Panc1 (cell line): Measurements from ENCODE around the gene PNPO. TPM values are rescaled to one million over a fixed set of nuclear protein-coding genes. Genes with fewer than 3 reads are reported as not detected.

Source experiments
- ATAC-seq: fragments of 200-7000 bp; cut with Tn5 transposase; 2 replicates; pipeline ENCODE4 v1.9.1; 2020; ENCODE audit warnings: mild to moderate bottlenecking, moderate library complexity
- BruUV-seq: library from RNA; stranded (reverse); fragments of 400-500 nt; replicated peaks from 2 replicates; lab custom pipeline; 2021; lab: Mats Ljungman, UMichigan
- CTCF ChIA-PET: fragments of 300-600 bp; sonication (Branson Sonifier 250); formaldehyde crosslinking; loops from one replicate; lab custom pipeline; 2022; ENCODE audit warnings: antibody characterized with exemption; lab: Charles Lee
- POLR2A ChIA-PET: fragments of 300-600 bp; sonication (Branson Sonifier 250); formaldehyde crosslinking; loops from one replicate; lab custom pipeline; 2022; ENCODE audit warnings: antibody characterized with exemption; lab: Charles Lee
- DNase-seq: peaks from one replicate; pipeline ENCODE4 v3.0.0-alpha.2; 2010; ENCODE audit warnings: low read depth, low spot score
- H3K27ac ChIP-seq: 2 replicates; pipeline ENCODE4 v1.5.1; 2011; ENCODE audit warnings: mild to moderate bottlenecking, low read length, inconsistent platforms
- H3K27me3 ChIP-seq: fragments of 200-500 bp; sonication (Bioruptor generic); 2 replicates; pipeline ENCODE4 v1.6.0; 2014; ENCODE audit warnings: low read length, inconsistent platforms; ENCODE audit not compliant: control insufficient read depth, insufficient read depth
- H3K36me3 ChIP-seq: fragments of 200-500 bp; sonication (Bioruptor generic); 2 replicates; pipeline ENCODE4 v1.5.1; 2014; ENCODE audit warnings: inconsistent platforms, mild to moderate bottlenecking, low read length, moderate library complexity; ENCODE audit not compliant: control insufficient read depth, insufficient read depth
- H3K4me1 ChIP-seq: 2 replicates; pipeline ENCODE4 v1.5.1; 2011; ENCODE audit warnings: inconsistent platforms, mild to moderate bottlenecking, low read length, moderate library complexity; ENCODE audit not compliant: control insufficient read depth, insufficient read depth
- H3K4me3 ChIP-seq, 2 experiments: 2 replicates each; pipeline ENCODE4 v1.5.1; 2011 to 2012; ENCODE audit warnings: low read depth in 2 of 2, low read length in 2 of 2, mild to moderate bottlenecking in 2 of 2, inconsistent platforms in 1 of 2, moderate library complexity in 1 of 2
- H3K9me3 ChIP-seq: fragments of 200-500 bp; sonication (Bioruptor generic); 2 replicates; pipeline ENCODE4 v1.5.1; 2014; ENCODE audit warnings: low read depth, mild to moderate bottlenecking, inconsistent platforms, low read length, moderate library complexity; ENCODE audit not compliant: control insufficient read depth, insufficient read depth
- CTCF ChIP-seq: fragments of 450-650 bp; IDR thresholded peaks from 2 replicates; pipeline ENCODE4 v1.5.1; 2017; ENCODE audit warnings: mild to moderate bottlenecking
- POLR2AphosphoS5 ChIP-seq: IDR thresholded peaks from 2 replicates; pipeline ENCODE4 v1.6.1; 2012; ENCODE audit warnings: mild to moderate bottlenecking, low read depth, low read length, moderate library complexity
- REST ChIP-seq, 2 experiments: IDR thresholded peaks; 2 replicates each; pipeline ENCODE4 v1.6.1; 2011 to 2012; ENCODE audit warnings: low read depth in 2 of 2, control low read depth in 1 of 2, low read length in 1 of 2, mild to moderate bottlenecking in 1 of 2, moderate library complexity in 1 of 2; ENCODE audit not compliant: insufficient read depth in 1 of 2
- SIN3A ChIP-seq: IDR thresholded peaks from 2 replicates; pipeline ENCODE4 v1.6.1; 2012; ENCODE audit warnings: low read depth, mild to moderate bottlenecking, low read length, moderate library complexity, borderline replicate concordance; ENCODE audit not compliant: insufficient read depth
- TCF7L2 ChIP-seq: IDR thresholded peaks from 2 replicates; pipeline ENCODE4 v1.6.1; 2011; ENCODE audit warnings: mild to moderate bottlenecking, low read depth, low read length, inconsistent platforms
- in situ Hi-C: cut with HindIII; loops from 2 replicates; pipeline ENCODE4 v1.10.0; 2016; ENCODE audit warnings: low sequenced_read_pairs, low pct_unique_long_range_greater_than_20kb
- intact Hi-C: fragments of 100-400 bp; cut with micrococcal nuclease; formaldehyde crosslinking; loops from one replicate; pipeline ENCODE4 v1.10.0; 2022; ENCODE audit not compliant: unreplicated experiment
- total RNA-seq: library from RNA; stranded (reverse); gene quantifications from one replicate; pipeline ENCODE4 v1.2.1, GENCODE V29; 2021; ENCODE audit not compliant: unreplicated experiment

PNPO gene
- total RNA-seq, 1 experiment from 2014 or later, result 20.1 TPM

- TSS peak; percentile 10 for BruUV-seq
- Histone ChIP-seq H3K4me3 (no peak overlapping the region), H3K36me3 (no peaks in the 10 kb centered on the region), H3K27me3 (no peaks in the 10 kb centered on the region), H3K4me1 (peaks cover 16% of the 10 kb centered on the region; the same call in 1 of the 2 replicates), H3K27ac (no peak overlapping the region), H3K9me3 (no peaks in the 10 kb centered on the region)
- DNase-seq (no peak), ATAC-seq (no peak)
- CTCF ChIA-PET, result no interaction called here
- intact Hi-C loops, result no loop called here
- in situ Hi-C loops, result no loop called here
- POLR2A ChIA-PET, result interaction anchor here (0.6 kb wide), 1 partner anchor 22 kb away, joined by 3 read pairs; no protein-coding TSS in a partner anchor
- no peak for TF ChIP-seq CTCF
- no peak for TF ChIP-seq SIN3A
- no peak for TF ChIP-seq POLR2AphosphoS5
- TF ChIP-seq REST (IDR thresholded peaks at IDR 0.05; ENCODE audit: insufficient read depth in 1 of 2, low read depth in 2 of 2, low read length in 1 of 2), result no peak
- TF ChIP-seq TCF7L2, result no peak
These were observed 33.3 kb upstream of the PNPO start for GRCh38 chr17:47907932-47908562.

DNA sequence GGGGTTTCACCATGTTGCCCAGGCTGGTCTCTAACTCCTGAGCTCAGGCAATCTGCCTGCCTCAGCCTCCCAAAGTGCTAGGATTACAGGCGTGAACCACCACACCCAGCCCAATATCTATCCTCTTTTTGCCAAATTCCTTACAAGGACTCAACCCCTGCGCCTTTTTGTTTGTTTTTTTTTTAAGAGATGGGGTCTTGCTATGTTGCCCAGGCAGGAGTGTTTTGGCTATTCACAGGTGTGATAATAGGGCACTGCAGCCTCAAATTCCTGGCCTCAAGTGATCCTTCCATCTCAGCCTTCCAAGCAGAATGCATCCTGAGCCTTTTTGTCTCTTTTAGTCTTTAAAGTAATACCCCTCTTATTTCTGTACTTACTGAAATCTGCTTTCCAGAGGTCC lies 28.3 kb upstream of the PNPO start:
- in situ Hi-C loops, result no loop called here
- ChIA-PET CTCF (no interaction called here), POLR2A (no interaction called here)
- no peaks in the 10 kb centered on the region for H3K36me3 ChIP-seq
- no peaks in the 10 kb centered on the region; the same call in 1 of the 2 replicates for H3K4me1 ChIP-seq
- H3K4me3 ChIP-seq, result no peak overlapping the region
- no peak for DNase-seq
- BruUV-seq, result no TSS peak
- H3K27me3 ChIP-seq, result no peaks in the 10 kb centered on the region
- no peaks in the 10 kb centered on the region for H3K9me3 ChIP-seq
- intact Hi-C loops, result no loop called here
- no peak for TF ChIP-seq CTCF
- TF ChIP-seq POLR2AphosphoS5, result no peak
- TF ChIP-seq TCF7L2, result no peak
- no peak for TF ChIP-seq SIN3A
- TF ChIP-seq REST (IDR thresholded peaks at IDR 0.05; ENCODE audit: insufficient read depth in 1 of 2, low read depth in 2 of 2, low read length in 1 of 2), result no peak
- no peak overlapping the region for H3K27ac ChIP-seq
- ATAC-seq, result no peak
